Right lobe of liver (tissue), 6 donors: ENCODE results near the gene MED4. TPM values are rescaled to one million over a fixed set of nuclear protein-coding genes. Genes with fewer than 3 reads are reported as not detected.
A peak's percentile ranks its signal among the peaks of the same experiment; 100 is the strongest.

Experiments
- ATAC-seq, 4 donors: fragments of 200-7000 bp; cut with Tn5 transposase; one replicate each; pipeline ENCODE4 v1.9.1; 2020; ENCODE audit warnings: mild to moderate bottlenecking in 4 of 4, moderate library complexity in 4 of 4
- DNase-seq, 3 donors: peaks; one replicate each; pipeline ENCODE4 v3.0.0-alpha.2; 2020
- H3K27ac ChIP-seq, 3 donors: fragments of 200-600 bp; one replicate each; pipeline ENCODE4 v1.8.0; 2022
- H3K27me3 ChIP-seq, 2 donors: fragments of 200-600 bp; one replicate each; pipeline ENCODE4 v1.8.0; 2022
- H3K36me3 ChIP-seq, 4 donors: fragments of 200-600 bp; sonication (generic) in 1 of 4; one replicate each; pipeline versions ENCODE4 v1.5.1 to v1.8.0; 2017 to 2022; ENCODE audit warnings: control low read depth in 1 of 4
- H3K4me1 ChIP-seq, 4 donors: fragments of 200-600 bp; sonication (generic) in 1 of 4; one replicate each; pipeline versions ENCODE4 v1.5.1 to v1.8.0; 2017 to 2022; ENCODE audit warnings: control low read depth in 1 of 4
- H3K4me3 ChIP-seq, 3 donors: fragments of 200-600 bp; one replicate each; pipeline ENCODE4 v1.8.0; 2022
- H3K9me3 ChIP-seq, 4 donors: fragments of 200-600 bp; sonication (generic) in 1 of 4; one replicate each; pipeline versions ENCODE4 v1.5.1 to v1.8.0; 2017 to 2022; ENCODE audit warnings: control low read depth in 1 of 4
- CTCF ChIP-seq, 4 donors: fragments of 200-600 bp in 3 of 4; fragments of 450-650 bp in 1 of 4; IDR thresholded peaks; one replicate each; pipeline versions ENCODE4 v1.5.1 to v1.8.0; 2016 to 2022; ENCODE audit warnings: antibody characterized with exemption in 4 of 4, mild to moderate bottlenecking in 2 of 4
- POLR2A ChIP-seq: fragments of 450-650 bp; IDR thresholded peaks from one replicate; pipeline ENCODE4 v1.6.1; 2017; ENCODE audit warnings: antibody characterized with exemption, mild to moderate bottlenecking
- WGBS: methylation state at CpG from one replicate; pipeline ENCODE4 v1.1.6; 2018; ENCODE audit warnings: low coverage, low lambda C conversion rate; ENCODE audit not compliant: insufficient coverage; ENCODE audit errors: missing lambda C conversion rate; 5-methylcytosine and 5-hydroxymethylcytosine counted together
- intact Hi-C, 2 donors: fragments of 100-400 bp; cut with DNase I; formaldehyde crosslinking; loops; one replicate each; pipeline versions ENCODE4 v1.11.2 to v1.14.1; 2022
- total RNA-seq, 6 experiments: library from RNA; depleted of rRNA in 2 of 6; stranded (reverse); fragments of >200 nt in 2 of 6; fragmentation: NEBNext Ultra II Directional in 3 of 6; extraction: Animal tissue kit (Norgen Biotek cat#: 25700) in 3 of 6; gene quantifications; one replicate each; pipeline versions ENCODE4 v1.1.0 to v1.2.4, GENCODE V29; 2016 to 2023
- donor health status: DM: no; HTN: yes; CAD: no.
- donor health status: DM: no; HTN: no; CAD: no.
- donor health status: DM: no; HTN: no; CAD: no.
- donor health status: DM: no; HTN: yes; CAD: no.
- donor health status: DM: no; HTN: yes; CAD: no.

The MED4 gene
- total RNA-seq, 6 experiments from 2014 or later = 15.1 to 22.5 (median 20.7) TPM

GRCh38 chr13:48108106-48108505 is 13.2 kb upstream of the MED4 start:
- no peak for ATAC-seq
- Histone ChIP-seq H3K4me1 (peaks cover 0 to 22% (median 1%) of the 10 kb centered on the region in 4 donors), H3K27me3 (no peaks in the 10 kb centered on the region), H3K9me3 (no peaks in the 10 kb centered on the region), H3K36me3 (no peaks in the 10 kb centered on the region), H3K4me3 (no peak overlapping the region), H3K27ac (no peak overlapping the region)
- TF ChIP-seq POLR2A (no peak), CTCF (IDR thresholded peaks at IDR 0.05) (no peak)
- intact Hi-C loops = no loop called here
- 69% methylated on average over 4 of the region's 4 CpGs for whole genome bisulfite sequencing
- DNase-seq = no peak

- intact Hi-C loops = no loop called here
These were observed 2.9 kb upstream of the MED4 start for GRCh38 chr13:48097793-48098192.

GRCh38 chr13:48096670-48097069 is 1.8 kb upstream of the MED4 start:
- Histone ChIP-seq H3K9me3 (no peaks in the 10 kb centered on the region), H3K27me3 (no peaks in the 10 kb centered on the region), H3K36me3 (no peaks in the 10 kb centered on the region), H3K4me3 (peak overlapping the region in 1 of 3 donors; percentile 11), H3K4me1 (peaks cover 0 to 35% (median 8%) of the 10 kb centered on the region in 4 donors), H3K27ac (peak overlapping the region in 2 of 3 donors; percentile 53 to 55)
- ATAC-seq (peak; percentile 62 to 74 (median 72)), DNase-seq (no peak)
- 13% methylated on average over 3 of the region's 3 CpGs for WGBS
- TF ChIP-seq POLR2A (no peak), CTCF (IDR thresholded peaks at IDR 0.05) (no peak)
- intact Hi-C loops = no loop called here

More at GRCh38 chr13:48097793-48098192, 2.9 kb upstream of the MED4 start:
- ATAC-seq (no peak), DNase-seq (no peak)
- Histone ChIP-seq H3K4me3 (no peak overlapping the region), H3K36me3 (no peaks in the 10 kb centered on the region), H3K27me3 (no peaks in the 10 kb centered on the region), H3K4me1 (peaks cover 0 to 35% (median 8%) of the 10 kb centered on the region in 4 donors), H3K27ac (peak overlapping the region in 1 of 3 donors; percentile 55), H3K9me3 (no peaks in the 10 kb centered on the region)
- TF ChIP-seq CTCF (IDR thresholded peaks at IDR 0.05) (no peak), POLR2A (no peak)
- WGBS = 66% methylated on average over 2 of the region's 4 CpGs

DNA sequence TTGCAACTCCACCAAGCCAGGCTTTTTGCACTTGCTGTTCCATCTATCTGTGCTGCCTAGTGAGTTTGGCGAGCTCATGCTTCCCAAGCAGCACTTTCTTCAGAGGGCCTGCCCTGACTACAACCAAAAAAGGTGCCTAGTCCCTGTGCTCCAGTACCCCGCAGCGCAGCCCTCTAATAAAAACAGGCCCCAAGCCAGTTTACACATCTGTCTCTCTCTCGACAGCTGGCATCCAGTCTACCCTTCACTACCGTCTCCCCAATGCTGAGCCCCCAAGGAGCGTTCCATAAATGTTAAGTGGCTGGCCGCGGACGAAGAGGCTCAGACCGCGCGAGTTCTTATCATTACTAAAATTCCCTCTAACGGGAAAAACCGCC is 512 bp downstream of the MED4 start:
- peak overlapping the region; percentile 88 to 98 (median 91) for H3K4me3 ChIP-seq
- no peaks in the 10 kb centered on the region for H3K27me3 ChIP-seq
- no peaks in the 10 kb centered on the region for H3K9me3 ChIP-seq
- WGBS = 0% methylated on average over 13 of the region's 14 CpGs
- DNase-seq (no peak), ATAC-seq (no peak)
- intact Hi-C loops = no loop called here
- H3K4me1 ChIP-seq = peaks cover 0 to 35% (median 8%) of the 10 kb centered on the region in 4 donors
- TF ChIP-seq CTCF (IDR thresholded peaks at IDR 0.05) (no peak), POLR2A (no peak)
- H3K36me3 ChIP-seq = no peaks in the 10 kb centered on the region
- H3K27ac ChIP-seq = peak overlapping the region; percentile 69 to 80 (median 71)

DNA sequence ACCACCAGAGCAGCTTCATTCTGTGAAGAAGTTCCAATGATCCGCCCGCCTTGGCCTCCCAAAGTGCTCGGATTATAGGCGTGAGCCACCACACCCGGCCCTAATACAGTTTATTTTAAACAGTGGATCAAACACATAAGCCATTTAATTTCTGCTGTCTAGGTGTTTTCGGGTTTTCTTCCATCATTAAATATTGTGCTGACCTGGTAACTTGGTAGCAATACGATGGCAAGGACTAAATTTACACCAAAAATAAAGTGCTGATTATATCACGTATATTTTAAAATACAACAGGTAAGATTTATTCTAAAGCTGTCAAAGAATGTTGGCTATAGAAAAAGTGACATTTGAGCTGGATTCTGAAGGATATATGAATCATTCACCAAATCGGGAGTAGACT is 1.3 kb downstream of the MED4 start:
- peaks cover 0 to 35% (median 8%) of the 10 kb centered on the region in 4 donors for H3K4me1 ChIP-seq
- TF ChIP-seq POLR2A (no peak), CTCF (IDR thresholded peaks at IDR 0.05) (no peak)
- H3K27ac ChIP-seq = no peak overlapping the region
- intact Hi-C loops = no loop called here
- 74% methylated on average over 9 of the region's 9 CpGs for WGBS
- no peaks in the 10 kb centered on the region for H3K27me3 ChIP-seq
- H3K4me3 ChIP-seq = peak overlapping the region; percentile 88 to 98 (median 91)
- no peaks in the 10 kb centered on the region for H3K36me3 ChIP-seq
- no peaks in the 10 kb centered on the region for H3K9me3 ChIP-seq
- no peak for ATAC-seq
- DNase-seq = no peak
